NCI-H1930 (cell line): ENCODE data around the gene TSPAN11.

Experiments
- DNase-seq, 2 experiments: peaks; one replicate each; lab custom pipeline; 2025; lab: John Stamatoyannopoulos, UW

Gene TSPAN11

DNA sequence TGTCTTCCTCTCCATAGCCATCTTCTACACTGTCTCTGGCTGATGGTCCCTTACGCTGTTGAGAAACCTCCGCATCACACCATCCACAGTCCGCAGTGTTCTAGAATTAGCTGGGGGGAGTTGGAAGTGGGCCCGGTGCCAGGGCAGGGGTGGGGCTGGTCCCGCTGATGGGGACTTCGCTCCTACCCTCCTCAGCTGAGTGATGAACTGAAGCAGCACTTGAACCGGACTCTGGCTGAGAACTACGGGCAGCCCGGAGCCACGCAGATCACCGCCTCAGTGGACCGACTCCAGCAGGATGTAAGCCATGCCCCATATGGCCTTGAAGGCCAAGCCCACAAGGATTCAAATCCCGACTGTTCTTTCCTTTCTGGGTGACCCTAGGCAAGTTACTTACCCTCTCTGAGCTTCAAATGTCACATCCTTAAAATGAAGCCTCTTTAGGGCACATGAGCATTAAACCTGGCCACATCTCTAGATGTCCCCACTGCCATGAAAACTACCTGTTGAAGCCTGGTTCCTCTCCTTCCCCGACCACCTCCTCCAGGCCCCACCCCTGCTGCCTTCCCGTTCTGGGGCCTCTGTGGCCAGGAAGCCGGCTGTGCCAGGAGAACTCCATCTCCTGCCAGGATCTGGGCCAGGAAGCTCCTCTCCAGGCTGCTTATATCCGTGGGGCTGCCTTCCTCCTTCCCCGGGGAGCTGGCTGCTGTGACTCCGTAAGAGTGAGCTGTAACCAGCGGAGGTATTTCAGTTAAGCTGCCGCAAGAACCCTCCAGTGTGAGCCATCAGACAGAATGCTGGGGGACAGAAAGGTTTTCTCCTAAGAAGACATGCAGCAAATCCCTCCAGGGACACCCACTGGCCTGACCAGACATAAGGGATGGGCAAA, 53.1 kb downstream of the TSPAN11 start:
- no peak for DNase-seq

DNA sequence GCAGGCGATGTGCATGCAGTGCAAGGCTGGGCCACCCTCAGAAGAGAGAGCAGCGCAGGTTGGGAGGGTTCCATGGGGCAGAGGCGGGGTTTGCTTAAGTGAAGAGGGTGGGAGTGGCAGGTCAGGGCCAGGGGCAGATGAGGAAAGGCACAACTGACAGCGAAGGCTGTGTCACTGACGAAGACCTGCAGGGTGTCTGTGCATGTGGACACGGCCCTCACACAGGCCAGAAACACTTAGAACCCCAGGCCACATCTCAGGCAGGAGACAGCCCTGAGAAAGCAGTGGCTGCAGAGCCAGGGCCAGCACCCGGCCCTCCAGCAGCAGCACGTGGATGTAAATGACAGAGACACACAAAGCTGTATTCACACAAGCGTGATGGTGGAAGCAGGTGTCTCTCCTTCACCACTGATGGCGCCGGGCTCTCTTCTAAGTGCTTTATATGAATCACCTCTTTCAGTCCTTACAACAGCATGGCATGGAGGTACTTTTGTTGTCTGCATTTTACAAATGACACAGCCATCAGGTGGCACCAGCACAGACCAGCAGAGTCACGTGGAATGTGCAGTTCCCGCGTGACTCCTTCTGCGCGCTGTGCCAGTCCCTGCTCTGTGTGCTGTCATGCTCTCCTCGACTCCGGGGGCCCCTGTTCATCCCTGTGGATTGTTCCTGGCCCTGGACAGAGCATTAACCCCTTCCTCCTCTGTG, 54.6 kb downstream of the TSPAN11 start:
- no peak for DNase-seq

DNA sequence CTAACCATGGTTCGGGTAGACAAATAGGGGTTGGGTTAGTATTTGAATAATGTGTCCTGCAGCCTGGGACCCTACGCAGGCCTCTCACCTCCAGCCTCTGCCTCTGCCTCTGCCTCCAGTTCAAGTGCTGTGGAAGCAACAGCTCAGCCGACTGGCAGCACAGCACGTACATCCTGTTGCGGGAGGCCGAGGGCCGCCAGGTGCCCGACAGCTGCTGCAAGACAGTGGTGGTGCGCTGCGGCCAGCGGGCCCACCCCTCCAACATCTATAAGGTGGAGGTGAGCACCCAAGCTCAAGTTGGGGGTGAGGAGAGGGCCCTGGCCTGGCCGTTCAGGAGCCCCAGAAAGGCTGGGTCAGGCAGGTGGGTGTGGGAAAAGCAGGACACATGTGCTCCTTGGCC, 55.9 kb downstream of the TSPAN11 start:
- no peak for DNase-seq

DNA sequence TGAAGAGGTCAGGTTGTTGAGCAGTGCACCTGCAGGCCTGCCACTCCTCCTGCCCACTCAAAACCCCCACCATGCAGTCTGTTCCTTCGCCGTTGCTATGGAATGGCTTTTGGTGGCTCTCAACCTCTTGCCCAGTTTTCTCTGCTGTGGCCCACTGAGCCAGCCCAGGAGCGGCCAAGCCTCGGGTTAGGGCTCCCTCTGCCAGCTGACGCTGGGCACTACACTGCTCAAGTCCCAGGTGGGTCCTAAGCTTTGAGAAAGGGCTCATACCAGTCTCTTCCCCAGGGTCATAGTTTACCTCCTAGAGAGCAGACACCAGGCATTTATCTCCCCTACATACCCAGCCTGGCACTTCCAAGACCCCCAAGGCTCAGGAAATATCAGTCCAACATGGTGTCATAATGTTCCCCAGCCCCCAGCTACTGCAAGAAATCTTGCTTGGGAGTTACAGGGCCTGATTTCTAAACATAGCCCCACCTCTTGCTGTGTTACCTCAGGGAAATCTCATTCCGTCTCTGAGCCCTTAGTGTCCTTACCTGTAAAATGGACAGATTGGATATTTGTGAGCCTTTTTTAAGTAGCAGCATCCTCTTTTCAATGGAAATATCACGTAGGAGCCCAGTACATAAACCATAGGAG, 59.4 kb downstream of the TSPAN11 start:
- peak; percentile 30 to 41 for DNase-seq

DNA sequence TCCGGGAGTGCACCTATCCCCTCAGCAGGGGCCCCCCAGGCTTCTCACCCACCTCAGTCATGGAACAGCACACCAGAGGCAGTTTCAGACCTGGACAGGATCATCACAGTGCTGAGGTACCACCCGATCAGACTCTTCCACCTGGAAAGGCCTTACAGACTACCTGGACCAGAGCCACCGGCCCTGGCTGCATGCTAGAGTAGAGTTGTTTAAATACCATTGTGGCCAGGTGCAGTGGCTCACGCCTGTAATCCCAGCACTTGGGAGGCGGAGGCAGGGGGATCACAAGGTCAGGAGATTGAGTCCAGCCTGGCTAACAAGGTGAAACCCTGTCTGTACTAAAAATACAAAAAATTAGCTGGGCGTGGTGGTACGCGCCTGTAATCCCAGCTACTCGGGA, 61.5 kb downstream of the TSPAN11 start:
- no peak for DNase-seq

DNA sequence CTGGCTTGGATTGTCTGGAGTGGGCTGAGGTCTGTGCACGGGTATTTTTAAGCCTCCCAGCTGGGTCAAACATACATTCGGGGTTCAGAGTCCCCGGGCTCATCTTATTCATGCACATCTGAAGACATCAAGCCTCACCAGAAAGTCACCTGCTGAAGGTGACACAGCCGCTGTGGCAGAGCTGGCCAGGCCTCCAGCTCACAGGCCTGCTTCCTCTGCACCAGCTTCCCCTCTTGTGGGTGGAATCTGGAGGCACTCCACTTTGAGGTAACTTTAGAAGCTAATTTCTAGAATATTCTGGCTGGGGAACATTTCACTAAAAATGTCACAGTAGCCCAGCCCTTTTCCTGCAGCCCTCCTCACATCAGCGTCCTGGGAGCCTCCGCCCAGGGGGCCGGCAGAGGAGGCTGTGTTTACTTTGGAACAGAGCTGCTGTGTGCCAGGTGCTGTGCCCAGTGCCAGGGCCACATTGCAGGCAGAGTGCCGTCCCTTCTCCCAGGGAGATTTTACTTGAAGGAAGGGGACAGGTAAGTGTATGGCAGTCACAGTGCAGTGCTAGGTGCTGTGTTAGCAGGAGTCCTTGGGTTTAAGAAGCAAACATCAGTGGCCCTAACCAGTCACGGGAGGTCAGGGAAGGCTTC, 62.2 kb downstream of the TSPAN11 start:
- DNase-seq: no peak

DNA sequence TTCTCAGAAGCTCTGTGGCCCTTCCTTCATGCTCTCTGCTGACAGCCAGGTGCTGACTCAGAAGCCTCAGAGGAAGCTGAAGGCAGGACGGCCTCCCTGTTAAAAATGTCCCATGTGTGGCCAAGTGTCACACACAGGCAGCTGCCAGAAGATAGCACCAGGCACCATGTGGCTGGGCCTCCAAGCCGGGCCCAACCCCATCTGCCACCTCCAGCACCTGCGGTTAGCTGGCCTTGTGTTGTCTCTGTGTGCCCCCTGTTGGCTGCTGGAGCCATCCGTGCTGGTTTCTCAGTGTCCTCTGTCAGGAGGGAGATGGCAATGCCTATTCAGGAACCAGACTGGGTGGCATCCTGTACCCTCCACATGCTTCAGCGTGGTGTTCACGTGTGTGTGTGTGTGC, 63.2 kb downstream of the TSPAN11 start:
- peak in 1 of 2 experiments; percentile 15 for DNase-seq

DNA sequence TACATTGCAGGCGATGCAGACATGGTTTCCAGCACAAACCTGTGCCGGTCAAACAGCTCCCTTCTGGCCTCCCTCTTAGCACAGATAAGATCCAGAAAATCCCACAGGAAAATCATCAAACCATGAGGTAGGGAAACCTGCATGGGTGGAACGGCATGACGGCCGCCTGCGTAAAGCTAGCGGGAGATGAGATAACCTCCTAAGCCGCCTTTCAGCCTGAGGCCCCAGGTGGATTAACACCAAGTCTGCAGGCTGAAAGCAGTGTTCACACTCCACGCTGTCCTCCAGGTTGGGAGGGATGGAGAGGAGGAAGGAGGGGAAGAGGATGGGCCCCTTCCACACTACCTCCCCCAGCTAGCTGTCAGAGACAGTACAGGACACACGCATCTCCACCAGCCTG, 63.8 kb downstream of the TSPAN11 start:
- no peak for DNase-seq

DNA sequence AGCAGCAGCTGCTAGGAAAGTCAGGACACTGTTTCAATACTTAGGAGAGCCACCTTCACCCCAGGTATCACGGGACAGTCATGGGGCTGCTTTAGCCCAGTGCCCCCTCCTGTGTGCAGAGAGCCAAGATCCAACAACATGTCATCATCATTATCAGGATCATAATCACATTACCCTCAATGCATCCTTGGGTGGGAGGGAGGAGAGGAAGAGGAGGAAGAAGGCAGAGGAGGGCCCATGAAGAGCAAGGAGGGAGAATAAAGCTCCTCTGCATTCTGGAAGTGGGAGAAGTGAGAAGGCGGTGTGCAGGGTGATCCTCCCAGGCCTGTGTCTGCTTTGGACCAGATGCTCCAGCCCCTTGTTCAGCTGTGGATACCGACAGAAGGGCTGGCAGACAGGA, 64.2 kb downstream of the TSPAN11 start:
- no peak for DNase-seq

DNA sequence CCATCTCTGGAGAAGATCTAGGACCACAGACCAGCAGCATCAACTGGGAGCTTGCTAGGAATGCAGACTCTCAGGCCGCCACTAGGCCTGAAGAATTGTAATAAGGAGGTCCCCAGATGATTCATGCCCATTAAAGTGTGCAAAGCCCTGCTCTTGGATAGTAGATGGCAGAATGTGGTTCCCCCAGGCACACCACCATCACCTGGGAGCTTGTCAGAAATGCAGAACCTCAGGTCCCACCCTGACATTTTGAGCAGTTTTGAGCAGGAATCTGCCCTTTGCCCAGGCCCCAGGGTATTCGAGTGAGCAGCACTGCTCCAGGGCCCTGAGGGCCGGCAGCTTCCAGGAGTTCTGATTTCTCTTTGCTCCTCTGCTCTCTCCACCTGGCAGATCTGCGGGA, 64.9 kb downstream of the TSPAN11 start:
- DNase-seq: no peak

DNA sequence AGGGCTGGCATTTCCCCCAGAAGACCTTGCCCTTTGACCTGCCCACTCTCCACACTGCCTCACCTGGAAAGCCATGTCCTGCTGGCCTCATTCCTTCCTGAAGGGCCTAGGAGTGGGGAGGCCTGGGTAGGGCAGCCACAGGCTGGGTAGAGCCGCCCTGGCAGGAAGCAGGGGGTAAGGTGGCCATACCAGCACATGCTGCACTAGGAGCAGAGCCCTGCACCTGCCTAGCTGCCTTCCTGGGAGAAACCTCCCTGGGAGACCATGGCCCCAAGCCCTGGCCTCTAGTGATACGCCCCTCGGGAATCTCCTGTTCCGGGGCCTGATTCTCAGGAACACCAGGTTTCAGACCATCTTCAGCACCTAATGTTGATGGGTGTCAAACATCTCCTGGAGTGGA, 65.8 kb downstream of the TSPAN11 start:
- DNase-seq: no peak

DNA sequence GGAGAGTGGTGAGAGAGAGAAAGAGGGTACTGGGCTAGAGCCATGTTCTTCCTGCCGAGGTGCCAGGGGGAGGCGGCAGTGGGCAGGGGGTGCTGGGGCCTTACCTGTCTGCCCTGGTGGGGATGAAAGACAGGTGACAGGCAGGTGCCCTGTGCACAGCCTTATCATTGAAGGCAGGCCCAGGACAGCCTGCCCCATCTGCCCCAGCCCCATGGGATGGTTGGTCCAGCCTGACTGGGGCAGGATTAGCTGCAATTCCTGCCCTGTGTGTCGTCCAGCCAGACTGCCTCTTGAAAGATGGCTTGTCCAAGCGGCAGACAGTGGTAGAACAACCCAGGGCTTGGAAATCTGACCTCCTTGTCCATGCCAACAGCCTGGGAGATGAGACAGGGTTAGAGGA, 67.2 kb downstream of the TSPAN11 start:
- DNase-seq: no peak

DNA sequence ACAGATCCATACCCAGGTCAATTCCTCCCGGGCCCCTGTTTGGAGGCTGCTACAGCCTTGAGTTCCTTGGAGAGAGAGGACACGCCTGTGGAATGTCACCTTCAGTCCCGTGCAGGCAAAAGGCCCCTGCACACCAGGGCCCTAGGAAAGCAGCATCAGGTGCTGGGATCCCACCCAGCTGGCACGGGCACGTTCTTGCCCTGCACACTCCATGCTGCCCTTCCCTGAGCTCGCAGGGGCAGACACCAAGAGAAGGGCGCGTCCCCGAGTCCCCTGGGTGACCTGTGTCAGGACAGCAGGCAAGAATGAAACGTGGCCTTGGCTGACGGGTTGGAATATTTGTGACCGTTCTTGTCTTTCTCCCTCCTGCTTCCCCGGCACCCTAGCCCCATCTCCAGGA, 67.7 kb downstream of the TSPAN11 start:
- DNase-seq: no peak

DNA sequence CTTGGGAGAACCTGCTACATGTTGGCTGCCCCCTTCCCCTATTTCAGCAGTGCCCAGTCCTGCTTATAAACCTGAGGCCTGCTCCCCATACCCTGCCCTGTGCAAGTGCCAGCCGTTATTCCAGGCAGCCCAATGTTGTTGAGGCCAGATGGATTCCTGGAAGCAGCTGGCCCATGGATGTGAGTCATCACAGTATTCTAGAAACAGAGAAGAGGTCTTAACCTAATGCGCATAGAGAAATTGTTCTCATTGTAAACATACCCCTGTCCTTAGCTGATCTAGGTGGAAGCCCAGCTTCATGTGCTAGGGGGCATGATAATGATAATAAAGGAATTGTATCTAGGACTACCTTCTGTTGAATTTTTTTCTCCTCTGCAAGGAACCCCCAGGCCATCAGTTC, 69.7 kb downstream of the TSPAN11 start:
- no peak for DNase-seq

DNA sequence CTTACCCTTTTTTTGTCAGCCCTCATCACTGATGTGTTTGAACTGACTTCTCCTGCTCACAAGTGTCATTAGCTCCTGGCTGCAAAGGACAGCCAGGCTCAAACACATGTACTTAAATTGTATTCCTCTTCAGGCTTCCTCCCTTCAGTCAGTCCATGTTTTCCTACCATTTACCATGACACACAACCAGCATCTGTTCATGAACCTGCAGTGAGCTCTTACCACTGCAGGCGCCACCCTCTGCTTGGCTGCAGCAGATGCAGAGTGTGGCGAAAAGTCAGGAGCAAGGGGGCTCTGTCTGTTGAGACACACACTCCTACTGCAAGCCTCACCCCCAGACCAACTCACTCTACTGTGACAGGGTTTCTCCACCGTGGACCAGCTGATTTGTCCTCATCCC, 70.2 kb downstream of the TSPAN11 start:
- no peak for DNase-seq

DNA sequence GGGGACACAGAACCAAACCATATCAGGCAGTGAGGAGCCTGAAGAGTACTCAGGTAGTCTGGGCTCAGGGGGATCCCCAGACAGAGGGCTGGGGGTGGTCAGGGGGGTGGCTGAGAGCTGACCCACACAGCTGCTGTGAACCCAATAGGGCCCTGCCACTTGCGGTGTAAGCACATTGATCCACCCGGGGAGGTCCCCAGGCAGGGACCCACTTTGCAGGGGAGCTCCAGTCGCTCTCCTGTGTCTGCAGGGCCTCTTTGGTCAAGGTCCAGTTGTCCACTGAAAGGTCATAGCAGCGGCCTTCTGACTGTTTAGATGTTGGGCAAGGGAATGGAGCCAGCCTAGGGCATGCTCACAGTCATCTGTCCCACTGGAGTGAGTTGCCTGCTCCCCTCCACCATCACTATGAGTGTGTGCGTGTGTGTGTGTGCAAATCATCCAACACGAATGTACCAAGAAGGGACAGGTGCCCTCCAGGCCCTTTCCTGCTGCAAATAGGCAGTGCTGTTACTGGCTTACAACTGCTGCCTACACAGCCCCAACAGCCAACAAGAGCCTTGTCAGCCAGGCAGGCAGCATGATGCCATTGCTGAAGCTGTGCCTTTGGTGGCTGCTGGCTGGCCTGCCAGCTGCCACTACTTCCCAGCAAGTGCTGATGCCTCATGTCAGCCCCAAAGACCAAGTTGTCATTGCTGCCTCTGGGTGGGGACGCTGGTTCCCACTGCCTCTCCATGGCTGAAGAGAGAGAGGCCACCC, 71.3 kb downstream of the TSPAN11 start:
- no peak for DNase-seq

DNA sequence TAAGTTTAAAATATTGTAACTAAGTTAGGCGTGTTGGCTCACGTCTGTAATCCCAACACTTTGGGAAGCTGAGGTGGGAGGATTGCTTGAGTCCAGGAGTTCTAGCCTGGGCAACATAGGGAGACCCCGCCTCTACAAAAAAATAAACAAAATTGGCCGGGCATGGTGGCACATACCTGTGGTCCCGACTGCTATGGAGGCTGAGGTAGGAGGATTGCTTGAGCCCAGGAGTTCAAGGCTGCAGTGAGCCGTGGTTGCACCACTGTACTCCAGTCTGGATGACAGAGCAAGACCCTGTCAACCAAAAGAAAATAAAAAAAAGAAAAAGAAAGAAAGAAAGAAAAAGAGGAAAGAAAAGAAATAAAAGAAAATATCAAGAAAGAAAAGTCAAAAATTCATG, 72.5 kb downstream of the TSPAN11 start:
- no peak for DNase-seq

DNA sequence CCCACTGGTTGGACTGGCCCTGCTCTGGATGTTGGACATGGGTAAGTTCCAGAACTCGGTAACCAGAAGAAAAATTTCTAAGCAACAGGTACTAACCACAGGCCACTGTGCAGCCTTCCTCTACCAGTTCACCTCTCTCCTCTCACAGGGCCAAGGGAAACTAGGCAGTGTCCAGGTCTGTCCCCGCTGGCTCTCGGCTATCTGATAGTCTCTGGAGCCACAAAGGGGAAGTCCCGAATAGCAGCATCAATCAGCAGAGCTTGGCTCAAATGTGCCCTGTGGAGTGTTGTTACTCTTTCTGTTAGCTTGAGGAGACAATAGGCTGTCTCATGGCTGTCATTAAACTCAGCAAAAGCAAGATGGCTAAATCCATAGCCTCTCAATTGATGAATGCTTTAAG, 73.2 kb downstream of the TSPAN11 start:
- DNase-seq: no peak

DNA sequence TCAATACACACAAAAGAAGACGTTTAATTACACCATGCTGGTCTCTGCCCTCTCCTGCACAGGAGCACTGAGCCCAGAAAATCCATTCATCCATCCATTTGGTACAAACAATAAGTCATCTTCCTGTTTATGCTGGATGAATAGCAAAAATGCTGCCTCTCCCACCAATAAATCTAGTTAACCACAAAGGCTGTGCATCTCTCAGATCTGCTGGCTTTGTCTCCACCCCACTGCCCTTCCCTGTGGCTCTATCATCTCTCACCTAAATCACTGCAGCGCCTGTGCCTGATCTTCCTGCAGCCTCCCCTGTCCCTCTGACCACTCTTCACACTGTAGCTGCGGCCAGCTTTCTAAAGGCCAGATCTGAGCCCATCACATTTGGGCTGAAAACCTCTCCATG, 74.2 kb downstream of the TSPAN11 start:
- DNase-seq: no peak

DNA sequence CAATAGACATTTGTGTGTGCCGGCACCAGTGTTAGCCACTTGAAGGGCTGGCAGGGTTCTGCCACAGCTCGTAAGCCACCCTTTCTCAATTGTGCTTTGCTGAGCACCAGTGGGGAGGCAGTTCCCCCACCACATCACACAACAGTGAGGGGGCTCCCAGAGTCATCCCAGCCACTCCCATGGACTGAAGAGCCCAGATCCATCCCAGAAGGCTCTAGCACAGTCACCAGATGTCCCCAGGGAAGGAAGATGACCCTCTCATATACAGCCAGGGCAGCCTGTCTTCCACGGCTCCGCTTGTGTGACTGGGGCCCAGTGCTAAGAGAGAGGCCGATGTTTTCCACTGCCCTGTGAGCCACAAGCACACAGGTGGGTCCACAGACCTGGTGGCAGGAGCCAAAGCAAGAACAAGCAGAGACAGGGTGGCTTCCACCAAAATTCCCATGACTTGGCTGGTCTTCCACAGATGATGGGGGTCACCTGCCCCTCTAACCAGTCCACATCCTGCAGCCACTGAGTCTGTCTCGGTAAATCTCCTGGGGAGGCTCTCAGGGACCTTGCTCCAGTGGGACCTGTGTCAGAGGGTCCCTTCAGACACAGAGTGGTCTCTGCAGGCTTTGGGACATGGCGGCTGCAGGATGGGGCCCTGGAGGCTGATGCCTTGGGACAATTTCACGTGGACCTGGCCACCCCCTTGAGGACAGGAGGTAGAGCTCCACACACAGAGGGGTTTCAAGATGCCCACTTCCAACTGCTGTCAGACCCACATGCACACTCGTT, 75.2 kb downstream of the TSPAN11 start:
- DNase-seq: no peak

DNA sequence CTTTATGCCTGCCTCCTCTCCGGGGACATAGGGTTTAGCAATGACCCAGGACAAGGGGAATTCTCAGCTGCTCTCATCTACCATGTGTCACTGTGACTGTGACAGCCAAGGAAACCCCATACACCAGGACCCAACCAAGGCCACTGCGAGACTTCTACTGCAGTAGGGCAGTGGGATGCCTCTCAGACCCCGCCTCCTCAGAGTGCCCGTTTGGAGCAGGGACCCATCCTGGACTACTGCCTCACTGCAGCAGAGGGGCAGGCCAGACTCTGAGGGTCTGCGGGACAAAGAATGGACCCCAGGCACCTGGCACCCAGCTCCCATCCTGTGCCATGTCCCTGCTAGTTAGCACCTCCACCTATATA, 75.8 kb downstream of the TSPAN11 start:
- no peak for DNase-seq
